ENCODE measurements around the gene ADGRL3.

DNA sequence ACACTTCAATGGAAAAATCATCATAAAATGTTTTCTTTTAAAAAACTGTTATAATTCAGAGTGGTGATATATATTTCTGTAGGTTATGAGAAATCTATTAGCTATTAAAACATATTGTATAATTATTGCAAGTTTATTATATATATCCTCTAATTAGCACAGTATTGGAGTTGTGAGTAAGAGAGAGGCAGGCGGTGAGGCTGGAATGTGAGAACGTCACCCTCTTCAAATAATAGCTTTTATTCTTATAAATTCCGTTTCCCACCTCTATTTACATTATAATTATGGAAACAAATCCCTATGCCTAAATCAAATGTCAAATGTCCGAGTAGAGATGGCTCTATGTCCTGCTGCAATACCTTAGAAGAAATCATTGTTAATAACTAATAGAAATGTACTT, 292.9 kb downstream of the ADGRL3 start:
- TF ChIP-seq, protein P1, sequence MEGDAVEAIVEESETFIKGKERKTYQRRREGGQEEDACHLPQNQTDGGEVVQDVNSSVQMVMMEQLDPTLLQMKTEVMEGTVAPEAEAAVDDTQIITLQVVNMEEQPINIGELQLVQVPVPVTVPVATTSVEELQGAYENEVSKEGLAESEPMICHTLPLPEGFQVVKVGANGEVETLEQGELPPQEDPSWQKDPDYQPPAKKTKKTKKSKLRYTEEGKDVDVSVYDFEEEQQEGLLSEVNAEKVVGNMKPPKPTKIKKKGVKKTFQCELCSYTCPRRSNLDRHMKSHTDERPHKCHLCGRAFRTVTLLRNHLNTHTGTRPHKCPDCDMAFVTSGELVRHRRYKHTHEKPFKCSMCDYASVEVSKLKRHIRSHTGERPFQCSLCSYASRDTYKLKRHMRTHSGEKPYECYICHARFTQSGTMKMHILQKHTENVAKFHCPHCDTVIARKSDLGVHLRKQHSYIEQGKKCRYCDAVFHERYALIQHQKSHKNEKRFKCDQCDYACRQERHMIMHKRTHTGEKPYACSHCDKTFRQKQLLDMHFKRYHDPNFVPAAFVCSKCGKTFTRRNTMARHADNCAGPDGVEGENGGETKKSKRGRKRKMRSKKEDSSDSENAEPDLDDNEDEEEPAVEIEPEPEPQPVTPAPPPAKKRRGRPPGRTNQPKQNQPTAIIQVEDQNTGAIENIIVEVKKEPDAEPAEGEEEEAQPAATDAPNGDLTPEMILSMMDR (conservative IDR thresholded peaks at IDR 0.05): no peak
- TF ChIP-seq ZFX (IDR thresholded peaks at IDR 0.05): no peak
